GM19328 (cell line): ENCODE data around the gene TTC39C.

Source experiments
- ATAC-seq: cut with Tn5 transposase; IDR thresholded peaks from one replicate; pipeline ENCODE4 v1.9.1; 2021; ENCODE audit warnings: mild to moderate bottlenecking, moderate library complexity; ENCODE audit not compliant: unreplicated experiment

The TTC39C gene

DNA sequence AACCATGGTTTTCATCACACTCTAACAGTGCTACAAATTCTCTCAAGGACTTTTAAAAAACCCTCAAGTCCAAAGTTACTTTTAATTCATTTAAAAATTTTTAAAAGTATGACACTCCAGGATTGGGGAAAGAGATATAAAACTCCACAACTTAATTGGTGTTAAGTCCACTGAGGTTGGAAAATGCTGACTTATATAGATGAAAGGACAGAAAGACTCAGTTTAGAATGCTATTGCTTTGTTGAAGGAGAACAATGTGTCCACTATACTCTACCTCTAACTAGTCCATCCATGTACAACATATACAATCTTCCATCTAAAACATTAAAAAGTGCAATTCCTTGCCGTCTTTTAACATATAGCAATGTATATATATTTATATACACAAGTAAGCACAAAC is 165.5 kb downstream of the TTC39C start:
- ATAC-seq, result no peak

DNA sequence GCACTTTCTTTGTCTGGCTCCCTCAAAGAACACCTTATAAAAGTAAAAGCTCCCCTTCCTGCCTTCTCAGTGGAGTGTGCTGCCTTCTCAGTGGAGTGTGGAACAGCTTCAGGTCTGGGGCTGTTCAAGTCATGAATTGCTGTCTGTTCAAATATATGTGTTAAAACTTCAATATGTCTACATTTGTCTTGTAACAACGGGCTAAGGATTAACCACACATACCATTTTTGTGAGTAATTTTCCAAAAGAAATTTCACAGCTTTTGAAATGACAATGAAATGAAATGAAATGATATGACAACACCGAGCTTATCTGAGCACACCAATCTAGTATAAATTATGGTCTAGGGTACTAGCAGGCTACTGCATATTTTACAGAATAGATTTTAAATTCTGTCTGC is 167.3 kb downstream of the TTC39C start:
- no peak for ATAC-seq
